Activated CD4-positive, alpha-beta memory T cell treated with anti-CD3 and anti-CD28 coated beads for 36 hours (primary cell): Measurements from ENCODE around the gene ARFGAP2. TPM values are rescaled to one million over a fixed set of nuclear protein-coding genes. Genes with fewer than 3 reads are reported as not detected.
"Not testable (repeated sequence)": the region's sequence is repeated elsewhere in the genome, so short reads cannot be mapped to it uniquely, and the experiment has no call there.

Experiments
- CTCF ChIA-PET: fragments of 350-600 bp; sonication (Branson Sonifier 250); formaldehyde crosslinking; loops from one replicate; lab custom pipeline; 2021; ENCODE audit warnings: antibody characterized with exemption, inconsistent platforms; lab: Charles Lee
- POLR2A ChIA-PET: fragments of 350-600 bp; sonication (Branson Sonifier 250); formaldehyde crosslinking; loops from one replicate; lab custom pipeline; 2021; ENCODE audit warnings: antibody characterized with exemption; lab: Charles Lee
- DNase-seq: peaks from one replicate; pipeline ENCODE4 v3.0.0-alpha.2; 2020
- H3K27ac Mint-ChIP-seq: one replicate; pipeline ENCODE4 v1.8.0; 2021; ENCODE audit warnings: mixed read lengths
- H3K27me3 Mint-ChIP-seq: one replicate; pipeline ENCODE4 v1.8.0; 2021; ENCODE audit warnings: mixed read lengths
- H3K36me3 Mint-ChIP-seq: one replicate; pipeline ENCODE4 v1.8.0; 2021; ENCODE audit warnings: mixed read lengths
- H3K4me1 Mint-ChIP-seq: one replicate; pipeline ENCODE4 v1.8.0; 2021; ENCODE audit warnings: low read depth, mixed read lengths
- H3K4me3 Mint-ChIP-seq: one replicate; pipeline ENCODE4 v1.8.0; 2021; ENCODE audit warnings: mild to moderate bottlenecking, mixed read lengths
- H3K9me3 Mint-ChIP-seq: one replicate; pipeline ENCODE4 v1.8.0; 2021; ENCODE audit warnings: mixed read lengths
- intact Hi-C: fragments of 100-400 bp; cut with micrococcal nuclease; formaldehyde crosslinking; loops from one replicate; pipeline ENCODE4 v1.15.1; 2023
- total RNA-seq, 2 experiments: library from RNA; stranded (reverse); gene quantifications; one replicate each; pipeline ENCODE4 v1.2.3, GENCODE V29; 2021

Gene ARFGAP2
- total RNA-seq, 2 experiments from 2014 or later: 66.5 to 66.6 TPM

GRCh38 chr11:47208008-47208552, 31.4 kb upstream of the ARFGAP2 start:
- POLR2A ChIA-PET, intact Hi-C loops: not testable (repeated sequence)
- CTCF ChIA-PET: interaction anchor here (0.6 kb wide), 1 partner anchor 30 kb away, joined by 3 read pairs; no protein-coding TSS in a partner anchor

GRCh38 chr11:47207459-47207858, 30.8 kb upstream of the ARFGAP2 start:
- peaks cover 2% of the 10 kb centered on the region for H3K9me3 Mint-ChIP-seq
- intact Hi-C loops: no loop called here
- ChIA-PET POLR2A (no interaction called here), CTCF (interaction anchor here (0.6 kb wide), 1 partner anchor 30 kb away, joined by 3 read pairs; no protein-coding TSS in a partner anchor)
- peaks cover 2% of the 10 kb centered on the region for H3K4me1 Mint-ChIP-seq
- DNase-seq: no peak
- no peaks in the 10 kb centered on the region for H3K36me3 Mint-ChIP-seq
- no peak overlapping the region for H3K27ac Mint-ChIP-seq
- no peaks in the 10 kb centered on the region for H3K27me3 Mint-ChIP-seq
- no peak overlapping the region for H3K4me3 Mint-ChIP-seq

More at GRCh38 chr11:47208008-47208552, 31.4 kb upstream of the ARFGAP2 start:
- H3K4me3 Mint-ChIP-seq, H3K27ac Mint-ChIP-seq, H3K4me1 Mint-ChIP-seq, DNase-seq, H3K27me3 Mint-ChIP-seq, H3K9me3 Mint-ChIP-seq, H3K36me3 Mint-ChIP-seq: not testable (repeated sequence)

- CTCF ChIA-PET, H3K4me3 Mint-ChIP-seq: not testable (repeated sequence)
Observed at GRCh38 chr11:47206577-47206976, 29.9 kb upstream of the ARFGAP2 start.

GRCh38 chr11:47204637-47204989, 27.9 kb upstream of the ARFGAP2 start:
- no peak overlapping the region for H3K4me3 Mint-ChIP-seq
- ChIA-PET CTCF (interaction anchor here (1.5 to 2.3 kb wide), 2 partner anchors 10 to 11 kb away, joined by 3 to 6 read pairs; partner anchors contain the start of gene DDB2), POLR2A (no interaction called here)
- no peaks in the 10 kb centered on the region for H3K4me1 Mint-ChIP-seq
- no peaks in the 10 kb centered on the region for H3K27me3 Mint-ChIP-seq
- intact Hi-C loops: no loop called here
- H3K27ac Mint-ChIP-seq: no peak overlapping the region
- H3K9me3 Mint-ChIP-seq: no peaks in the 10 kb centered on the region
- no peak for DNase-seq
- no peaks in the 10 kb centered on the region for H3K36me3 Mint-ChIP-seq

More at GRCh38 chr11:47206577-47206976, 29.9 kb upstream of the ARFGAP2 start:
- H3K9me3 Mint-ChIP-seq, H3K36me3 Mint-ChIP-seq, DNase-seq, POLR2A ChIA-PET, intact Hi-C loops, H3K27me3 Mint-ChIP-seq, H3K4me1 Mint-ChIP-seq, H3K27ac Mint-ChIP-seq: not testable (repeated sequence)

GRCh38 chr11:47202576-47202975, 25.9 kb upstream of the ARFGAP2 start:
- ChIA-PET POLR2A (interaction anchor here (1.3 kb wide), 1 partner anchor 12 kb away, joined by 3 read pairs; the partner anchor contains the start of gene DDB2), CTCF (interaction anchor here (2.2 kb wide), 1 partner anchor 25 kb away, joined by 7 read pairs; the partner anchor contains the start of gene ARFGAP2)
- Mint-ChIP-seq H3K4me1 (no peaks in the 10 kb centered on the region), H3K9me3 (no peaks in the 10 kb centered on the region), H3K27me3 (no peaks in the 10 kb centered on the region), H3K36me3 (no peaks in the 10 kb centered on the region), H3K4me3 (no peak overlapping the region), H3K27ac (no peak overlapping the region)
- intact Hi-C loops: no loop called here
- no peak for DNase-seq

- Mint-ChIP-seq H3K36me3 (no peaks in the 10 kb centered on the region), H3K4me1 (no peaks in the 10 kb centered on the region), H3K27me3 (no peaks in the 10 kb centered on the region), H3K4me3 (no peak overlapping the region), H3K27ac (no peak overlapping the region), H3K9me3 (no peaks in the 10 kb centered on the region)
- DNase-seq: no peak
- ChIA-PET CTCF (interaction anchor here (2.2 kb wide), 1 partner anchor 24 kb away, joined by 7 read pairs; the partner anchor contains the start of gene ARFGAP2), POLR2A (interaction anchor here (0.6 kb wide), 1 partner anchor 38 kb away, joined by 3 read pairs; no protein-coding TSS in a partner anchor)
- intact Hi-C loops: no loop called here
Observed at GRCh38 chr11:47201015-47201414, 24.3 kb upstream of the ARFGAP2 start.

- CTCF ChIA-PET, DNase-seq, H3K4me3 Mint-ChIP-seq, H3K27ac Mint-ChIP-seq, H3K4me1 Mint-ChIP-seq, H3K9me3 Mint-ChIP-seq, intact Hi-C loops, H3K36me3 Mint-ChIP-seq, H3K27me3 Mint-ChIP-seq: not testable (repeated sequence)
- POLR2A ChIA-PET: interaction anchor here (0.6 kb wide), 1 partner anchor 164 kb away, joined by 3 read pairs; no protein-coding TSS in a partner anchor
Observed at GRCh38 chr11:47198161-47198560, 21.5 kb upstream of the ARFGAP2 start.

GRCh38 chr11:47192111-47192510, 15.4 kb upstream of the ARFGAP2 start:
- H3K27ac Mint-ChIP-seq: no peak overlapping the region
- ChIA-PET CTCF (no interaction called here), POLR2A (no interaction called here)
- no peak for DNase-seq
- H3K27me3 Mint-ChIP-seq: peaks cover 10% of the 10 kb centered on the region
- intact Hi-C loops: no loop called here
- H3K4me1 Mint-ChIP-seq: peaks cover 4% of the 10 kb centered on the region
- no peaks in the 10 kb centered on the region for H3K9me3 Mint-ChIP-seq
- no peak overlapping the region for H3K4me3 Mint-ChIP-seq
- no peaks in the 10 kb centered on the region for H3K36me3 Mint-ChIP-seq

GRCh38 chr11:47191137-47191536, 14.5 kb upstream of the ARFGAP2 start:
- H3K4me3 Mint-ChIP-seq, intact Hi-C loops, H3K27ac Mint-ChIP-seq, CTCF ChIA-PET, DNase-seq, POLR2A ChIA-PET, H3K4me1 Mint-ChIP-seq, H3K36me3 Mint-ChIP-seq, H3K9me3 Mint-ChIP-seq: not testable (repeated sequence)
- H3K27me3 Mint-ChIP-seq: peaks cover 15% of the 10 kb centered on the region

GRCh38 chr11:47189100-47189834, 12.6 kb upstream of the ARFGAP2 start:
- CTCF ChIA-PET: interaction anchor here (1.2 kb wide), 1 partner anchor 11 kb away, joined by 3 read pairs; no protein-coding TSS in a partner anchor
- H3K4me1 Mint-ChIP-seq: peaks cover 9% of the 10 kb centered on the region
- H3K4me3 Mint-ChIP-seq: no peak overlapping the region
- no peak overlapping the region for H3K27ac Mint-ChIP-seq
- intact Hi-C loops: no loop called here
- DNase-seq: no peak
- POLR2A ChIA-PET: interaction anchor here (0.7 kb wide), 1 partner anchor 21 kb away, joined by 3 read pairs; no protein-coding TSS in a partner anchor
- H3K27me3 Mint-ChIP-seq: peaks cover 19% of the 10 kb centered on the region
- H3K36me3 Mint-ChIP-seq: no peaks in the 10 kb centered on the region
- no peaks in the 10 kb centered on the region for H3K9me3 Mint-ChIP-seq

- intact Hi-C loops: no loop called here
- no peaks in the 10 kb centered on the region for H3K36me3 Mint-ChIP-seq
- no peaks in the 10 kb centered on the region for H3K9me3 Mint-ChIP-seq
- H3K4me3 Mint-ChIP-seq: no peak overlapping the region
- POLR2A ChIA-PET: no interaction called here
- no peak overlapping the region for H3K27ac Mint-ChIP-seq
- DNase-seq: no peak
- H3K4me1 Mint-ChIP-seq: peaks cover 9% of the 10 kb centered on the region
- H3K27me3 Mint-ChIP-seq: peaks cover 23% of the 10 kb centered on the region
- CTCF ChIA-PET: interaction anchor here (1.0 to 2.1 kb wide), 4 partner anchors 11 to 83 kb away, joined by 3 to 11 read pairs (median 6); partner anchors contain the start of gene ARFGAP2
Observed at GRCh38 chr11:47188259-47188658, 11.6 kb upstream of the ARFGAP2 start.

GRCh38 chr11:47187723-47188122, 11.0 kb upstream of the ARFGAP2 start:
- H3K4me3 Mint-ChIP-seq: no peak overlapping the region
- H3K36me3 Mint-ChIP-seq: no peaks in the 10 kb centered on the region
- H3K4me1 Mint-ChIP-seq: peaks cover 9% of the 10 kb centered on the region
- H3K27me3 Mint-ChIP-seq: peaks cover 23% of the 10 kb centered on the region
- ChIA-PET CTCF (interaction anchor here (0.7 to 2.1 kb wide), 6 partner anchors 11 to 569 kb away, joined by 3 to 11 read pairs (median 3); partner anchors contain the start of gene ARFGAP2), POLR2A (interaction anchor here (1.7 kb wide), 1 partner anchor 27 kb away, joined by 12 read pairs; the partner anchor contains the start of gene DDB2)
- H3K27ac Mint-ChIP-seq: no peak overlapping the region
- intact Hi-C loops: loop anchor here (1.0 to 2.0 kb wide), 2 partner anchors 10 to 27 kb away; partner anchors contain the start of gene DDB2
- DNase-seq: no peak
- H3K9me3 Mint-ChIP-seq: no peaks in the 10 kb centered on the region
